ENCODE results near the gene CDH13. TPM values are rescaled to one million over a fixed set of nuclear protein-coding genes. Genes with fewer than 3 reads are reported as not detected.

Gene CDH13
- total RNA-seq, 4 donors from 2014 or later = 6.4 to 19.7 (median 11.7) TPM

- TF ChIP-seq, protein P1, sequence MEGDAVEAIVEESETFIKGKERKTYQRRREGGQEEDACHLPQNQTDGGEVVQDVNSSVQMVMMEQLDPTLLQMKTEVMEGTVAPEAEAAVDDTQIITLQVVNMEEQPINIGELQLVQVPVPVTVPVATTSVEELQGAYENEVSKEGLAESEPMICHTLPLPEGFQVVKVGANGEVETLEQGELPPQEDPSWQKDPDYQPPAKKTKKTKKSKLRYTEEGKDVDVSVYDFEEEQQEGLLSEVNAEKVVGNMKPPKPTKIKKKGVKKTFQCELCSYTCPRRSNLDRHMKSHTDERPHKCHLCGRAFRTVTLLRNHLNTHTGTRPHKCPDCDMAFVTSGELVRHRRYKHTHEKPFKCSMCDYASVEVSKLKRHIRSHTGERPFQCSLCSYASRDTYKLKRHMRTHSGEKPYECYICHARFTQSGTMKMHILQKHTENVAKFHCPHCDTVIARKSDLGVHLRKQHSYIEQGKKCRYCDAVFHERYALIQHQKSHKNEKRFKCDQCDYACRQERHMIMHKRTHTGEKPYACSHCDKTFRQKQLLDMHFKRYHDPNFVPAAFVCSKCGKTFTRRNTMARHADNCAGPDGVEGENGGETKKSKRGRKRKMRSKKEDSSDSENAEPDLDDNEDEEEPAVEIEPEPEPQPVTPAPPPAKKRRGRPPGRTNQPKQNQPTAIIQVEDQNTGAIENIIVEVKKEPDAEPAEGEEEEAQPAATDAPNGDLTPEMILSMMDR (IDR thresholded peaks at IDR 0.05; ENCODE audit: low read depth) = no peak
These were observed 997.1 kb downstream of the CDH13 start for GRCh38 chr16:83623892-83624291.

DNA sequence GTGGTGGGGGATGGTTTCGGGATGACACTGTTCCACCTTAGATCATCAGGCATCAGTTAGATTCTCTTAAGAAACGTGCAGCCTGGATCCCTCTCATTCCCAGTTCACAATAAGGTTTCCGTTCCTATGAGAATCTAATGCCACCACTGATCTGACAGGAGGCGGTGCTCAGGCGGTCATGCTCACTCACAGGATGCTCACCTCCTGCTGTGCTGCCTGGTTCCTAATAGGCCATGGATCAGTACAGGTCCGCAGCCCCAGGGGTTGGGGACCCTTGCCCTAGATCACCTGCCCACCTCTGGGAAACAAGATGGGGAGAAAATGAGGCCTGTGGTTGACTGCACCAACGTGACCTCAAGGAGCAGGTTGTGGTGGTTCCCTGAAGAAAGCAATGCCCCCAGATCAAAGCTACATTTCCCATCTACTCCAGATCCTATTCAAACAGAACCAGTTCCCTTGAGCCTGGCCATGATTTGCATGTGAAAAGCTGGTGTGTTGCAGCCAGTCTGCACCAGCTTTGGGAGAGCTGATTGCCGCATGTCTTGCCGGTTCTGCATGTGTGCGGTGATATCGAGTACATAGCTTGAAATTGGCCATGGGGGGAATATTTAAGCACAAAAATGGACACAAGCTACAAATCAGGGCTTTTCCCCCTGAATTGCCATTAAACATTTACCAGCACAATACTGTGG, 997.8 kb downstream of the CDH13 start:
- TF ChIP-seq, protein P1 (IDR thresholded peaks at IDR 0.05; ENCODE audit: low read depth) = no peak

DNA sequence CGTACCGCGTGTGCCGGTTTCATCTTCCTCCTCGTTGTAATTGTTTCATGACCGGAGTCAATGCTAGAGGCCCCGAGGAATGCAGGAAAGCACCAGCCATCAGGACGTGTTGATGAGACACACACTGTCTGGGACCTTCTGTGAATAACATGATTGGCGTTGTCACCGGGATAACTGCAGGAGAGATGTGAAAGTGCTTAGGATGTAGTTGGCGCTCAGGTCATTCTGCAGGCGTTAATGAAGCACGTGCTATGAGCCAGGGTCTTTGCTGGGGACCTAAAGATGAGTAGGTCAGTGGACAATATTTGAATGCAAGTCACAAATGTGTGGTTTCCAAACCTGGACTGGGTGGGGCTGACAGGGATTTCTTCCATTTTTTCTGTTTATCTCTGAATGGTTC, 999.4 kb downstream of the CDH13 start:
- TF ChIP-seq, protein P1 (IDR thresholded peaks at IDR 0.05; ENCODE audit: low read depth) = no peak

- TF ChIP-seq, protein P1 (IDR thresholded peaks at IDR 0.05; ENCODE audit: low read depth) = no peak
These were observed 999.9 kb downstream of the CDH13 start for GRCh38 chr16:83626676-83627075.

- TF ChIP-seq, protein P1 (IDR thresholded peaks at IDR 0.05; ENCODE audit: low read depth) = no peak
These were observed 1001.2 kb downstream of the CDH13 start for GRCh38 chr16:83627996-83628395.

- TF ChIP-seq, protein P1 (IDR thresholded peaks at IDR 0.05; ENCODE audit: low read depth) = no peak
These were observed 1002.7 kb downstream of the CDH13 start for GRCh38 chr16:83629426-83629825.

DNA sequence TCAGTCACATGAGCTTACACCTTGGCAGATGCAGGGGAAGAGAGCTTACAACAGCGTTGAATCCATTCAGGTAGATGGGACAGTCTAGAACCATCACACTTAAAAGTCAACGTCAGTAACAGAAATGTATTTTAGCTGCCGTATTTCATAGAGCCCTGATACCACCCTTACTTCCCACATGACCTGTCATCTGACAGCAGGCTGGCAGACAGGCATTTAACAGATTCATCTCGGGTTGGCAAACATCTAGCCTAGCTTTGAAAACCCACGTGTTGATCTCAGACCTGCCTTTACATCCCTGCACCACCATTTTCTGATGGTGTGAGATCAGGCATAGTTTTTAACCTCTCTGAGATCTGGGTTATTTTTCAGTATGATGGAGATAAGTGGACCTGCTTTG, 1003.1 kb downstream of the CDH13 start:
- TF ChIP-seq, protein P1 (IDR thresholded peaks at IDR 0.05; ENCODE audit: low read depth) = no peak
